MM.1S (cell line): ENCODE measurements around the gene NCOA1.

Experiments
- CTCF ChIP-seq: fragments of 300-600 bp; sonication (generic); IDR thresholded peaks from 2 replicates; pipeline ENCODE4 v1.5.1; 2016; ENCODE audit warnings: antibody characterized with exemption, low read length, mixed read lengths
- EZH2 ChIP-seq: fragments of 300-600 bp; sonication (generic); optimal IDR thresholded peaks from 2 replicates; pipeline ENCODE3; 2017; ENCODE audit warnings: low read depth, mild to moderate bottlenecking, antibody characterized with exemption, low read length, mixed read lengths
- EZH2phosphoT487 ChIP-seq: fragments of 300-600 bp; sonication (generic); IDR thresholded peaks from 2 replicates; pipeline ENCODE4 v1.6.1; 2018; ENCODE audit warnings: antibody characterized with exemption, low read length

DNA sequence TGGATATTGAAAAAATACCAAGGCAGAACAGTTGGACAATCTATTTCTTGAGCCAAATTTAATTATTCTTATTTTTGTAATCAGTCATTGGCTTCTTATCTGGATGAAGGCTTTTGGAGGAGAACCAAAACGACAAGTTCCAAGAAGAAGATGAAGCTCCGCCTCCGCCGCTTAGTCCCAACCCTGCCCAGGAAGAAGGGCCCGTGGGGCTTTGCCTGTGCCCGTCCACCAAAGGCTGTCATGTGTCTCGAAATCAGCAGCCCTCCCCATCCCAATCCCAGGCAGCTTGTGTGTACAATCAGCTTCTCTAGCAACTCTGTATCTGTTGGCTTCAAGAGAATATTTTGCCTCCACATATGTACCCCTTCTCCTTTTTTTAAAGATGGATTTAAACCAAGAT, 277.5 kb downstream of the NCOA1 start:
- TF ChIP-seq CTCF: no peak
- no peak for TF ChIP-seq EZH2
- no peak for TF ChIP-seq EZH2phosphoT487
